ENCODE measurements around the gene FOXE1.

The FOXE1 gene

GRCh38 chr9:97889941-97890887, 37.2 kb downstream of the FOXE1 start:
- peak; percentile 77 for TF ChIP-seq CTCF (conservative IDR thresholded peaks at IDR 0.05; ENCODE audit: control insufficient read depth, insufficient read depth, low read depth, low read length)
- H3K4me3 ChIP-seq (ENCODE audit: control insufficient read depth, low read depth, low read length) = no peak overlapping the region
- DNase-seq (ENCODE audit: low read depth) = peak; percentile 28

GRCh38 chr9:97891736-97892135, 38.7 kb downstream of the FOXE1 start:
- no peak overlapping the region for H3K4me3 ChIP-seq (ENCODE audit: control insufficient read depth, low read depth, low read length)
- no peak for TF ChIP-seq CTCF (conservative IDR thresholded peaks at IDR 0.05; ENCODE audit: control insufficient read depth, insufficient read depth, low read depth, low read length)
- no peak for DNase-seq (ENCODE audit: low read depth)

GRCh38 chr9:97892421-97892820, 39.4 kb downstream of the FOXE1 start:
- TF ChIP-seq CTCF (conservative IDR thresholded peaks at IDR 0.05; ENCODE audit: control insufficient read depth, insufficient read depth, low read depth, low read length) = peak; percentile 6
- no peak for DNase-seq (ENCODE audit: low read depth)
- no peak overlapping the region for H3K4me3 ChIP-seq (ENCODE audit: control insufficient read depth, low read depth, low read length)

GRCh38 chr9:97895211-97895610, 42.2 kb downstream of the FOXE1 start:
- no peak for TF ChIP-seq CTCF (conservative IDR thresholded peaks at IDR 0.05; ENCODE audit: control insufficient read depth, insufficient read depth, low read depth, low read length)
- no peak for DNase-seq (ENCODE audit: low read depth)
- no peak overlapping the region for H3K4me3 ChIP-seq (ENCODE audit: control insufficient read depth, low read depth, low read length)

GRCh38 chr9:97895695-97896332, 42.8 kb downstream of the FOXE1 start:
- peak; percentile 54 for DNase-seq (ENCODE audit: low read depth)
- TF ChIP-seq CTCF (conservative IDR thresholded peaks at IDR 0.05; ENCODE audit: control insufficient read depth, insufficient read depth, low read depth, low read length) = peak; percentile 18
- H3K4me3 ChIP-seq (ENCODE audit: control insufficient read depth, low read depth, low read length) = no peak overlapping the region

- H3K4me3 ChIP-seq (ENCODE audit: control insufficient read depth, low read depth, low read length) = no peak overlapping the region
- TF ChIP-seq CTCF (conservative IDR thresholded peaks at IDR 0.05; ENCODE audit: control insufficient read depth, insufficient read depth, low read depth, low read length) = no peak
- DNase-seq (ENCODE audit: low read depth) = peak; percentile 92
Measured at GRCh38 chr9:97900103-97900737, 47.2 kb downstream of the FOXE1 start.
